Measurements from ENCODE around the gene TBC1D22B. TPM values are rescaled to one million over a fixed set of nuclear protein-coding genes. Genes with fewer than 3 reads are reported as not detected.
A peak's percentile ranks its signal among the peaks of the same experiment; 100 is the strongest.

Gene TBC1D22B
- total and polyA plus RNA-seq, 2 donors from 2014 or later = 9.7 to 12.8 TPM

DNA sequence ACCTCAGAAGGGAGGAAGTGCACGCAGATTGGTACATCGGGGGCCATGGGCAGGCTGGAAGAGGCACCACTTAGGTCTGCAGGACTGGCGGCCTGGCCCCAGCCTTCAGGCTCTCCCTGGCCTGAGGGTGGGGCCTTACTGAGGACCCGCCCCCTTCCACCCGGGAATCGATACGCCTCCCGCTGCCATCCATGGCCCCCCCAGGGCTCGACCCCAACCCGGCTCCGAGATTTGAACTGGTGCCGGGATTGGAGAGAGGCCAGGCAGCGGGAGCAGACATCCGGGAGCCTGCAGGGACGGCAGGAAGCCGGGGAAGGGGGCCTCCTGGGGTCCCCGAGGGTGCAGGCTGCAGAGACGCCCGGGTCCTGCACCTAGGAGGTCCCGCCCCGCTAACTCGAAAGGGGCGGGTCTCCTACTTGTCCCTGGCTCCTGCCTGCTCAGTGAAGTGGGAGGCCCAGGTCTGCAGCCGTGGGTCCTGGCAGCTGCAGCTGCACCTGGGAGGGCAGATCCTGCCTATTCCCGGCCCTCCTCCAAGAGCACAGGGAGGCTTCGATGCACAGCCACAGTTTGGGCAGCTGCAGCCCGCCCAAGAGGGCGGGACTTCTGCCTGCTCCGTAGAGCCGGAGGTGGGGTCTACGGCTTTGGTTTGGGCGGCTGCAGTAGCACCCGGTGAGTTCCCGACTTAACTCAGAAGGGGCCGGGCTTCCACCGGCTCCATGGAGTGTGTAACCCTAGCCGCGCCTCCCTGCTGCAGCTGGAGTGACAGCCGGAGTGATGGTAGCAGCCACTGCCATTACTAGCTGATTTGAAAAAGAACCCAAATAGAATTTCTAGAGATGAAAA is 35.2 kb upstream of the TBC1D22B start:
- Histone ChIP-seq H3K4me3 (ENCODE audit: low read length in 3 of 3) (peak overlapping the region; percentile 65 to 71 (median 68)), H3K27ac (ENCODE audit: low read depth in 2 of 2, low read length in 2 of 2) (no peak overlapping the region), H3K9me3 (ENCODE audit: control insufficient read depth in 2 of 3, insufficient read depth in 1 of 3, low read length in 3 of 3) (no peaks in the 10 kb centered on the region), H3K36me3 (ENCODE audit: control insufficient read depth in 2 of 3, insufficient read depth in 3 of 3, low read length in 3 of 3) (no peaks in the 10 kb centered on the region), H3K9ac (ENCODE audit: low read length in 3 of 3) (peak overlapping the region; percentile 16 to 59 (median 47)), H3K4me1 (ENCODE audit: control insufficient read depth in 2 of 3, insufficient read depth in 2 of 3, low read depth in 1 of 3, low read length in 3 of 3) (peaks cover 0 to 10% (median 4%) of the 10 kb centered on the region in 3 donors), H3K27me3 (ENCODE audit: control insufficient read depth, insufficient read depth, low read length) (no peaks in the 10 kb centered on the region)
- FAIRE-seq = no peak
- TF ChIP-seq, protein P1, sequence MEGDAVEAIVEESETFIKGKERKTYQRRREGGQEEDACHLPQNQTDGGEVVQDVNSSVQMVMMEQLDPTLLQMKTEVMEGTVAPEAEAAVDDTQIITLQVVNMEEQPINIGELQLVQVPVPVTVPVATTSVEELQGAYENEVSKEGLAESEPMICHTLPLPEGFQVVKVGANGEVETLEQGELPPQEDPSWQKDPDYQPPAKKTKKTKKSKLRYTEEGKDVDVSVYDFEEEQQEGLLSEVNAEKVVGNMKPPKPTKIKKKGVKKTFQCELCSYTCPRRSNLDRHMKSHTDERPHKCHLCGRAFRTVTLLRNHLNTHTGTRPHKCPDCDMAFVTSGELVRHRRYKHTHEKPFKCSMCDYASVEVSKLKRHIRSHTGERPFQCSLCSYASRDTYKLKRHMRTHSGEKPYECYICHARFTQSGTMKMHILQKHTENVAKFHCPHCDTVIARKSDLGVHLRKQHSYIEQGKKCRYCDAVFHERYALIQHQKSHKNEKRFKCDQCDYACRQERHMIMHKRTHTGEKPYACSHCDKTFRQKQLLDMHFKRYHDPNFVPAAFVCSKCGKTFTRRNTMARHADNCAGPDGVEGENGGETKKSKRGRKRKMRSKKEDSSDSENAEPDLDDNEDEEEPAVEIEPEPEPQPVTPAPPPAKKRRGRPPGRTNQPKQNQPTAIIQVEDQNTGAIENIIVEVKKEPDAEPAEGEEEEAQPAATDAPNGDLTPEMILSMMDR (IDR thresholded peaks at IDR 0.05; ENCODE audit: borderline replicate concordance, extremely low read depth, insufficient read depth) = no peak
- peak; percentile 93 to 96 (median 95) for DNase-seq
- intact Hi-C loops (cut with DNase I) = no loop called here

GRCh38 chr6:37222992-37223391 is 34.6 kb upstream of the TBC1D22B start:
- no peaks in the 10 kb centered on the region for H3K9me3 ChIP-seq (ENCODE audit: control insufficient read depth in 2 of 3, insufficient read depth in 1 of 3, low read length in 3 of 3)
- H3K36me3 ChIP-seq (ENCODE audit: control insufficient read depth in 2 of 3, insufficient read depth in 3 of 3, low read length in 3 of 3) = no peaks in the 10 kb centered on the region
- peak overlapping the region in 2 of 3 donors; percentile 68 to 71 for H3K4me3 ChIP-seq (ENCODE audit: low read length in 3 of 3)
- peaks cover 0 to 10% (median 4%) of the 10 kb centered on the region in 3 donors for H3K4me1 ChIP-seq (ENCODE audit: control insufficient read depth in 2 of 3, insufficient read depth in 2 of 3, low read depth in 1 of 3, low read length in 3 of 3)
- no peaks in the 10 kb centered on the region for H3K27me3 ChIP-seq (ENCODE audit: control insufficient read depth, insufficient read depth, low read length)
- intact Hi-C loops (cut with DNase I) = no loop called here
- no peak overlapping the region for H3K27ac ChIP-seq (ENCODE audit: low read depth in 2 of 2, low read length in 2 of 2)
- DNase-seq (no peak), FAIRE-seq (no peak)
- TF ChIP-seq, protein P1 (IDR thresholded peaks at IDR 0.05; ENCODE audit: borderline replicate concordance, extremely low read depth, insufficient read depth) = no peak
- H3K9ac ChIP-seq (ENCODE audit: low read length in 3 of 3) = peak overlapping the region in 1 of 3 donors; percentile 40

GRCh38 chr6:37225350-37226169 is 32.0 kb upstream of the TBC1D22B start:
- TF ChIP-seq, protein P1 (IDR thresholded peaks at IDR 0.05; ENCODE audit: borderline replicate concordance, extremely low read depth, insufficient read depth) = no peak
- no peaks in the 10 kb centered on the region for H3K36me3 ChIP-seq (ENCODE audit: control insufficient read depth in 2 of 3, insufficient read depth in 3 of 3, low read length in 3 of 3)
- H3K27me3 ChIP-seq (ENCODE audit: control insufficient read depth, insufficient read depth, low read length) = no peaks in the 10 kb centered on the region
- H3K27ac ChIP-seq (ENCODE audit: low read depth in 2 of 2, low read length in 2 of 2) = no peak overlapping the region
- DNase-seq = no peak
- peaks cover 0 to 10% (median 4%) of the 10 kb centered on the region in 3 donors for H3K4me1 ChIP-seq (ENCODE audit: control insufficient read depth in 2 of 3, insufficient read depth in 2 of 3, low read depth in 1 of 3, low read length in 3 of 3)
- no peak overlapping the region for H3K4me3 ChIP-seq (ENCODE audit: low read length in 3 of 3)
- H3K9ac ChIP-seq (ENCODE audit: low read length in 3 of 3) = no peak overlapping the region
- intact Hi-C loops (cut with DNase I) = no loop called here
- no peaks in the 10 kb centered on the region for H3K9me3 ChIP-seq (ENCODE audit: control insufficient read depth in 2 of 3, insufficient read depth in 1 of 3, low read length in 3 of 3)
- FAIRE-seq = no peak
